HepG2 (cell line): ENCODE data around the gene HEPACAM. TPM values are rescaled to one million over a fixed set of nuclear protein-coding genes. Genes with fewer than 3 reads are reported as not detected.

ENCODE experiments used
- ARNT2 ChIP-seq: sonication (generic); formaldehyde crosslinking; IDR thresholded peaks from 2 replicates; pipeline ENCODE4 v1.8.0; 2022; ENCODE audit warnings: mild to moderate bottlenecking, low read depth, missing genetic modification reagents, moderate library complexity
- ELF4 ChIP-seq: sonication (generic); formaldehyde crosslinking; IDR thresholded peaks from 2 replicates; pipeline ENCODE4 v1.5.0; 2020; ENCODE audit warnings: missing genetic modification reagents, mild to moderate bottlenecking, moderate library complexity, borderline replicate concordance
- FOXA1 ChIP-seq, 2 experiments: fragments of 450-650 bp in 1 of 2; sonication (generic) in 1 of 2; formaldehyde crosslinking in 1 of 2; IDR thresholded peaks; 2 replicates each; pipeline versions ENCODE4 v1.4.0 to v1.6.1; 2016 to 2020; ENCODE audit warnings: missing genetic modification reagents in 1 of 2
- FOXC1 ChIP-seq: sonication (generic); formaldehyde crosslinking; IDR thresholded peaks from 2 replicates; pipeline ENCODE4 v1.8.0; 2022; ENCODE audit warnings: mild to moderate bottlenecking, missing genetic modification reagents, borderline replicate concordance
- GATAD1 ChIP-seq: IDR thresholded peaks from 2 replicates; pipeline ENCODE4 v1.6.1; 2016; ENCODE audit warnings: missing genetic modification reagents, missing compliant biosample characterization
- KLF9 ChIP-seq: IDR thresholded peaks from 2 replicates; pipeline ENCODE4 v1.6.1; 2016; ENCODE audit warnings: low read depth
- MAFG ChIP-seq: sonication (generic); formaldehyde crosslinking; IDR thresholded peaks from 2 replicates; pipeline ENCODE4 v1.5.1; 2020; ENCODE audit warnings: mild to moderate bottlenecking, missing genetic modification reagents
- RARG ChIP-seq: sonication (generic); formaldehyde crosslinking; IDR thresholded peaks from 2 replicates; pipeline ENCODE4 v1.4.0; 2020; ENCODE audit warnings: low read depth, mild to moderate bottlenecking, missing genetic modification reagents
- REL ChIP-seq: sonication (generic); formaldehyde crosslinking; conservative IDR thresholded peaks from 2 replicates; pipeline ENCODE4 v1.8.0; 2022; ENCODE audit warnings: mild to moderate bottlenecking, missing genetic modification reagents, moderate library complexity
- SMARCC2 ChIP-seq: fragments of 450-650 bp; IDR thresholded peaks from 2 replicates; pipeline ENCODE4 v1.6.1; 2017; ENCODE audit warnings: antibody characterized with exemption, mild to moderate bottlenecking
- SRF ChIP-seq: IDR thresholded peaks from 2 replicates; pipeline ENCODE4 v1.6.1; 2011; ENCODE audit warnings: mild to moderate bottlenecking, low read depth, low read length, moderate library complexity
- XBP1 ChIP-seq: sonication (generic); formaldehyde crosslinking; IDR thresholded peaks from 2 replicates; pipeline ENCODE4 v1.5.0; 2020; ENCODE audit warnings: missing genetic modification reagents
- ZEB1 ChIP-seq: IDR thresholded peaks from 2 replicates; pipeline ENCODE4 v1.6.1; 2012; ENCODE audit warnings: mild to moderate bottlenecking, low read depth, inconsistent platforms; ENCODE audit not compliant: insufficient replicate concordance
- ZFP41 ChIP-seq: sonication (generic); formaldehyde crosslinking; IDR thresholded peaks from 2 replicates; pipeline ENCODE4 v1.4.0; 2020; ENCODE audit warnings: mild to moderate bottlenecking, missing genetic modification reagents, borderline replicate concordance
- ZNF292 ChIP-seq: sonication (generic); formaldehyde crosslinking; IDR thresholded peaks from 2 replicates; pipeline ENCODE4 v1.8.1; 2022; ENCODE audit warnings: mild to moderate bottlenecking, low read depth, missing genetic modification reagents, borderline replicate concordance
- ZNF484 ChIP-seq: sonication (generic); formaldehyde crosslinking; IDR thresholded peaks from 2 replicates; pipeline ENCODE4 v1.5.1; 2020; ENCODE audit warnings: mild to moderate bottlenecking, low read depth, missing genetic modification reagents, borderline replicate concordance
- ZNF792 ChIP-seq: IDR thresholded peaks from 2 replicates; pipeline ENCODE4 v1.6.1; 2016
- polyA plus RNA-seq, 8 experiments: library from polyadenylated mRNA; depleted of rRNA in 3 of 8; stranded (reverse) in 7 of 8; unstranded in 1 of 8; fragments of >200 nt; fragmentation: Illumina TruSeq in 4 of 8; extraction: Trizol in 4 of 8; gene quantifications; 2 replicates each; pipeline versions ENCODE4 v1.2.1 to v1.2.3, GENCODE V29; 2011 to 2016; ENCODE audit warnings: low read depth in 4 of 8, missing spikeins in 1 of 8, mixed read lengths in 1 of 8; ENCODE audit not compliant: insufficient read depth in 1 of 8
- total RNA-seq, 5 experiments: library from RNA; depleted of rRNA; stranded (reverse); fragments of >200 nt; fragmentation: Illumina TruSeq; extraction: Trizol; gene quantifications; 2 replicates each; pipeline ENCODE4 v1.2.3, GENCODE V29; 2016; ENCODE audit warnings: low read depth in 1 of 5
- TF ChIP-seq, protein P1 (sequence below): sonication (generic); formaldehyde crosslinking; IDR thresholded peaks from 2 replicates; pipeline ENCODE4 v1.9.0; 2021; ENCODE audit warnings: mild to moderate bottlenecking, missing genetic modification reagents
- TF ChIP-seq, protein P2 (sequence below), 2 experiments: sonication (generic) in 1 of 2; formaldehyde crosslinking in 1 of 2; IDR thresholded peaks; 2 replicates each; pipeline versions ENCODE4 v1.4.0 to v1.6.1; 2018 to 2020; ENCODE audit warnings: missing genetic modification reagents in 2 of 2, borderline replicate concordance in 1 of 2, low read depth in 1 of 2, mild to moderate bottlenecking in 1 of 2, missing biosample characterization in 1 of 2

Gene HEPACAM
- total and polyA plus RNA-seq, 2 of the 13 experiments (the other 11 are each of a cell fraction or from before 2014, with no cell fraction given) = 66.9 to 121 TPM

DNA sequence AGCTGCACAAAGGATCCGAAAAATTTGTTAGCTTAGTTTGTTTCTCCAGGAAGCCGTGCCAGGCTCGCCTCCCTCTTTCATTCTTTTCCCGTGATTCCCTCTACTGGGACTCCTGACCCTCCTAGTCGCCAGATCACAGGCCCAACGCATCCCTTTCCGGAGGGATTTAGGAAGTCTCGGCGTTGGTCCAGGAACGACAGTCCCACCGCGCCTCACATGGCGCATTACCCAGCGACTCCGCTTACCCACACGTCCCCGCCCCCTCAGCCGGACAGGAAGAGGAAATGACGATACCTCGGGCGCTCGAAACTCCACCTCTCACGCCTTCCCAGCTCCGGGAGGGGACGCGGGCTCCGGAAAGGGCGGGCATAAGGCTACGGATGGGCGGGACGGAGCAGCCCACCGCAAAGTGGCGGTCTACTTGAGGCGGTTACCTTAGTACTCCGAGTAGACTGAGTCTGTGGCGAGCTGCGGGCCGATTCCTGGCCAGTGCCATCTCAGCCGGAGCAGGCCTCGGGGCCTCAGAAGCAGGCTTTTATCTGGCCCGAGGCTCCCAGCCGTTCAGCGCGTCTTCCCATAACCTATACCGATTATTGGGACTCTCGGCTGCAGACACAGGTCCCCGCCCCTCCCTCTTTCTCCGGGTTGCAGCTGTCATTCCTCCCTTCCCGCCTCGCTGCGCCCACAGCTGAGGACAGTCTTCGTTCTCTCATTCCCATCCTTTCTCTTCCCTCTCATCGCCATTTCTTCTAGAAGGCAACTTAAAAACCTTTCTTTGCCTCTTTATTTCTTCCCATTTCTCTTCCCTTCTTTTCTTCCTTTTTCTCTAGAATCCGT is 18.1 kb upstream of the HEPACAM start, which contains the start of gene CCDC15 (continued):
- TF ChIP-seq, protein P1, sequence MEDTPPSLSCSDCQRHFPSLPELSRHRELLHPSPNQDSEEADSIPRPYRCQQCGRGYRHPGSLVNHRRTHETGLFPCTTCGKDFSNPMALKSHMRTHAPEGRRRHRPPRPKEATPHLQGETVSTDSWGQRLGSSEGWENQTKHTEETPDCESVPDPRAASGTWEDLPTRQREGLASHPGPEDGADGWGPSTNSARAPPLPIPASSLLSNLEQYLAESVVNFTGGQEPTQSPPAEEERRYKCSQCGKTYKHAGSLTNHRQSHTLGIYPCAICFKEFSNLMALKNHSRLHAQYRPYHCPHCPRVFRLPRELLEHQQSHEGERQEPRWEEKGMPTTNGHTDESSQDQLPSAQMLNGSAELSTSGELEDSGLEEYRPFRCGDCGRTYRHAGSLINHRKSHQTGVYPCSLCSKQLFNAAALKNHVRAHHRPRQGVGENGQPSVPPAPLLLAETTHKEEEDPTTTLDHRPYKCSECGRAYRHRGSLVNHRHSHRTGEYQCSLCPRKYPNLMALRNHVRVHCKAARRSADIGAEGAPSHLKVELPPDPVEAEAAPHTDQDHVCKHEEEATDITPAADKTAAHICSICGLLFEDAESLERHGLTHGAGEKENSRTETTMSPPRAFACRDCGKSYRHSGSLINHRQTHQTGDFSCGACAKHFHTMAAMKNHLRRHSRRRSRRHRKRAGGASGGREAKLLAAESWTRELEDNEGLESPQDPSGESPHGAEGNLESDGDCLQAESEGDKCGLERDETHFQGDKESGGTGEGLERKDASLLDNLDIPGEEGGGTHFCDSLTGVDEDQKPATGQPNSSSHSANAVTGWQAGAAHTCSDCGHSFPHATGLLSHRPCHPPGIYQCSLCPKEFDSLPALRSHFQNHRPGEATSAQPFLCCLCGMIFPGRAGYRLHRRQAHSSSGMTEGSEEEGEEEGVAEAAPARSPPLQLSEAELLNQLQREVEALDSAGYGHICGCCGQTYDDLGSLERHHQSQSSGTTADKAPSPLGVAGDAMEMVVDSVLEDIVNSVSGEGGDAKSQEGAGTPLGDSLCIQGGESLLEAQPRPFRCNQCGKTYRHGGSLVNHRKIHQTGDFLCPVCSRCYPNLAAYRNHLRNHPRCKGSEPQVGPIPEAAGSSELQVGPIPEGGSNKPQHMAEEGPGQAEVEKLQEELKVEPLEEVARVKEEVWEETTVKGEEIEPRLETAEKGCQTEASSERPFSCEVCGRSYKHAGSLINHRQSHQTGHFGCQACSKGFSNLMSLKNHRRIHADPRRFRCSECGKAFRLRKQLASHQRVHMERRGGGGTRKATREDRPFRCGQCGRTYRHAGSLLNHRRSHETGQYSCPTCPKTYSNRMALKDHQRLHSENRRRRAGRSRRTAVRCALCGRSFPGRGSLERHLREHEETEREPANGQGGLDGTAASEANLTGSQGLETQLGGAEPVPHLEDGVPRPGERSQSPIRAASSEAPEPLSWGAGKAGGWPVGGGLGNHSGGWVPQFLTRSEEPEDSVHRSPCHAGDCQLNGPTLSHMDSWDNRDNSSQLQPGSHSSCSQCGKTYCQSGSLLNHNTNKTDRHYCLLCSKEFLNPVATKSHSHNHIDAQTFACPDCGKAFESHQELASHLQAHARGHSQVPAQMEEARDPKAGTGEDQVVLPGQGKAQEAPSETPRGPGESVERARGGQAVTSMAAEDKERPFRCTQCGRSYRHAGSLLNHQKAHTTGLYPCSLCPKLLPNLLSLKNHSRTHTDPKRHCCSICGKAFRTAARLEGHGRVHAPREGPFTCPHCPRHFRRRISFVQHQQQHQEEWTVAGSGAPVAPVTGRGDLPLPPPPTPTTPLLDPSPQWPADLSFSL (CRISPR knock-in tag) = no peak
- TF ChIP-seq XBP1 (no peak), SMARCC2 (no peak), ELF4 (CRISPR knock-in tag) (no peak; the same call in 1 of the 2 replicates), ARNT2 (CRISPR knock-in tag) (0 out of 2 replicates have a peak, but pooled peaks have one; percentile 32), ZEB1 (no peak), MAFG (CRISPR knock-in tag) (no peak), REL (CRISPR knock-in tag) (0 out of 2 replicates have a peak, but pooled peaks have one; percentile 30), FOXA1 (IDR thresholded peaks at IDR 0.05) (no peak), FOXA1 (CRISPR knock-in tag; IDR thresholded peaks at IDR 0.05) (no peak), ZFP41 (CRISPR knock-in tag) (no peak), GATAD1 (CRISPR knock-in tag) (peak; percentile 91), ZNF484 (no peak), ZNF792 (CRISPR knock-in tag) (no peak), SRF (no peak), ZNF292 (CRISPR knock-in tag) (peak; percentile 37; the same call in 1 of the 2 replicates), FOXC1 (peak; percentile 52; the same call in 1 of the 2 replicates), KLF9 (CRISPR knock-in tag) (no peak), RARG (CRISPR knock-in tag) (no peak)
- TF ChIP-seq, protein P2, sequence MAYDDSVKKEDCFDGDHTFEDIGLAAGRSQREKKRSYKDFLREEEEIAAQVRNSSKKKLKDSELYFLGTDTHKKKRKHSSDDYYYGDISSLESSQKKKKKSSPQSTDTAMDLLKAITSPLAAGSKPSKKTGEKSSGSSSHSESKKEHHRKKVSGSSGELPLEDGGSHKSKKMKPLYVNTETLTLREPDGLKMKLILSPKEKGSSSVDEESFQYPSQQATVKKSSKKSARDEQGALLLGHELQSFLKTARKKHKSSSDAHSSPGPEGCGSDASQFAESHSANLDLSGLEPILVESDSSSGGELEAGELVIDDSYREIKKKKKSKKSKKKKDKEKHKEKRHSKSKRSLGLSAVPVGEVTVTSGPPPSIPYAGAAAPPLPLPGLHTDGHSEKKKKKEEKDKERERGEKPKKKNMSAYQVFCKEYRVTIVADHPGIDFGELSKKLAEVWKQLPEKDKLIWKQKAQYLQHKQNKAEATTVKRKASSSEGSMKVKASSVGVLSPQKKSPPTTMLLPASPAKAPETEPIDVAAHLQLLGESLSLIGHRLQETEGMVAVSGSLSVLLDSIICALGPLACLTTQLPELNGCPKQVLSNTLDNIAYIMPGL (CRISPR knock-in tag; IDR thresholded peaks at IDR 0.05; ENCODE audit: borderline replicate concordance in 1 of 2, low read depth in 1 of 2) = peak; percentile 0 to 73; a peak in 2 of 4 replicates
